ENCODE measurements around the gene PAOX. TPM values are rescaled to one million over a fixed set of nuclear protein-coding genes. Genes with fewer than 3 reads are reported as not detected.
"Not testable (repeated sequence)": the region's sequence is repeated elsewhere in the genome, so short reads cannot be mapped to it uniquely, and the experiment has no call there.

PAOX gene
- total RNA-seq, 1 donor from 2014 or later = 6.3 TPM

- no peak for DNase-seq (ENCODE audit: low spot score)
Observed at GRCh38 chr10:133405844-133406527, 26.9 kb downstream of the PAOX start.

GRCh38 chr10:133411523-133412380, 32.7 kb downstream of the PAOX start:
- DNase-seq (ENCODE audit: low spot score) = no peak

GRCh38 chr10:133412381-133412711, 33.3 kb downstream of the PAOX start:
- DNase-seq (ENCODE audit: low spot score) = no peak

GRCh38 chr10:133414401-133414800, 35.3 kb downstream of the PAOX start:
- DNase-seq (ENCODE audit: low spot score) = not testable (repeated sequence)

GRCh38 chr10:133415752-133416151, 36.7 kb downstream of the PAOX start:
- DNase-seq (ENCODE audit: low spot score) = no peak

- no peak for DNase-seq (ENCODE audit: low spot score)
Observed at GRCh38 chr10:133418289-133418993, 39.4 kb downstream of the PAOX start.

GRCh38 chr10:133419211-133419950, 40.3 kb downstream of the PAOX start:
- DNase-seq (ENCODE audit: low spot score) = no peak

GRCh38 chr10:133420028-133420427, 41.0 kb downstream of the PAOX start:
- no peak for DNase-seq (ENCODE audit: low spot score)

GRCh38 chr10:133420579-133420978, 41.5 kb downstream of the PAOX start:
- DNase-seq (ENCODE audit: low spot score) = no peak

GRCh38 chr10:133421336-133422222, 42.5 kb downstream of the PAOX start:
- no peak for DNase-seq (ENCODE audit: low spot score)

- no peak for DNase-seq (ENCODE audit: low spot score)
Observed at GRCh38 chr10:133422223-133422806, 43.3 kb downstream of the PAOX start.

- DNase-seq (ENCODE audit: low spot score) = no peak
Observed at GRCh38 chr10:133422807-133423771, 44.0 kb downstream of the PAOX start.

- not testable (repeated sequence) for DNase-seq (ENCODE audit: low spot score)
Observed at GRCh38 chr10:133424102-133424501, 45.0 kb downstream of the PAOX start.

GRCh38 chr10:133424601-133425000, 45.5 kb downstream of the PAOX start, which contains the start of gene SPRN:
SPRN (minus strand) TSS chr10:133424625; CDS start chr10:133423681, 944 bp downstream.
- DNase-seq (ENCODE audit: low spot score) = not testable (repeated sequence)

GRCh38 chr10:133429571-133429970, 50.5 kb downstream of the PAOX start:
- not testable (repeated sequence) for DNase-seq (ENCODE audit: low spot score)

GRCh38 chr10:133431888-133432613, 53.0 kb downstream of the PAOX start:
- DNase-seq (ENCODE audit: low spot score) = not testable (repeated sequence)

- DNase-seq (ENCODE audit: low spot score) = not testable (repeated sequence)
Observed at GRCh38 chr10:133432789-133433188, 53.7 kb downstream of the PAOX start.

GRCh38 chr10:133438711-133439273, 59.7 kb downstream of the PAOX start:
- no peak for DNase-seq (ENCODE audit: low spot score)
